Colonic mucosa (tissue), 4 donors: ENCODE results near the gene NT5C2. TPM values are rescaled to one million over a fixed set of nuclear protein-coding genes. Genes with fewer than 3 reads are reported as not detected.
"Not testable (repeated sequence)": the region's sequence is repeated elsewhere in the genome, so short reads cannot be mapped to it uniquely, and the experiment has no call there.

Source experiments
- DNase-seq: peaks from one replicate; pipeline ENCODE4 v3.0.0-alpha.2; 2020
- H3K27ac ChIP-seq: fragments of 200-600 bp; one replicate; pipeline ENCODE4 v1.8.0; 2021
- H3K27me3 ChIP-seq: fragments of 200-600 bp; one replicate; pipeline ENCODE4 v1.8.0; 2021
- H3K36me3 ChIP-seq: fragments of 200-600 bp; one replicate; pipeline ENCODE4 v1.8.0; 2021
- H3K4me1 ChIP-seq: fragments of 200-600 bp; one replicate; pipeline ENCODE4 v1.8.0; 2021; ENCODE audit warnings: mild to moderate bottlenecking
- H3K4me3 ChIP-seq: fragments of 200-600 bp; one replicate; pipeline ENCODE4 v1.8.0; 2021
- H3K9ac ChIP-seq, 2 donors: one replicate each; pipeline ENCODE4 v1.7.0; 2013; ENCODE audit warnings: control low read depth in 2 of 2, low read depth in 2 of 2, low read length in 2 of 2
- H3K9me3 ChIP-seq: fragments of 200-600 bp; one replicate; pipeline ENCODE4 v1.8.0; 2021
- intact Hi-C: fragments of 100-400 bp; cut with DNase I; formaldehyde crosslinking; loops from one replicate; pipeline ENCODE4 v1.14.1; 2022
- total RNA-seq, 2 donors: library from RNA; stranded (reverse); fragmentation: NEBNext Ultra II Directional in 1 of 2; extraction: Animal tissue kit (Norgen Biotek cat#: 25700) in 1 of 2; gene quantifications; one replicate each; pipeline ENCODE4 v1.2.1, GENCODE V29; 2021
- TF ChIP-seq, protein P1 (sequence below): fragments of 200-600 bp; IDR thresholded peaks from one replicate; pipeline ENCODE4 v1.8.0; 2022; ENCODE audit warnings: antibody characterized with exemption, mild to moderate bottlenecking
- donor health status: healthy.
- donor health status: DM: no; HTN: no; CAD: no.
- donor health status: DM: no; HTN: no; CAD: no.

The NT5C2 gene
- total RNA-seq, 2 donors from 2014 or later = 59.6 to 89.5 TPM

- no peak overlapping the region for H3K9ac ChIP-seq
- intact Hi-C loops = no loop called here
- no peaks in the 10 kb centered on the region for H3K9me3 ChIP-seq
- peaks cover 15% of the 10 kb centered on the region for H3K4me1 ChIP-seq
- H3K36me3 ChIP-seq = no peaks in the 10 kb centered on the region
- H3K27ac ChIP-seq = no peak overlapping the region
- TF ChIP-seq, protein P1, sequence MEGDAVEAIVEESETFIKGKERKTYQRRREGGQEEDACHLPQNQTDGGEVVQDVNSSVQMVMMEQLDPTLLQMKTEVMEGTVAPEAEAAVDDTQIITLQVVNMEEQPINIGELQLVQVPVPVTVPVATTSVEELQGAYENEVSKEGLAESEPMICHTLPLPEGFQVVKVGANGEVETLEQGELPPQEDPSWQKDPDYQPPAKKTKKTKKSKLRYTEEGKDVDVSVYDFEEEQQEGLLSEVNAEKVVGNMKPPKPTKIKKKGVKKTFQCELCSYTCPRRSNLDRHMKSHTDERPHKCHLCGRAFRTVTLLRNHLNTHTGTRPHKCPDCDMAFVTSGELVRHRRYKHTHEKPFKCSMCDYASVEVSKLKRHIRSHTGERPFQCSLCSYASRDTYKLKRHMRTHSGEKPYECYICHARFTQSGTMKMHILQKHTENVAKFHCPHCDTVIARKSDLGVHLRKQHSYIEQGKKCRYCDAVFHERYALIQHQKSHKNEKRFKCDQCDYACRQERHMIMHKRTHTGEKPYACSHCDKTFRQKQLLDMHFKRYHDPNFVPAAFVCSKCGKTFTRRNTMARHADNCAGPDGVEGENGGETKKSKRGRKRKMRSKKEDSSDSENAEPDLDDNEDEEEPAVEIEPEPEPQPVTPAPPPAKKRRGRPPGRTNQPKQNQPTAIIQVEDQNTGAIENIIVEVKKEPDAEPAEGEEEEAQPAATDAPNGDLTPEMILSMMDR = no peak
- DNase-seq = peak; percentile 4
- H3K27me3 ChIP-seq = no peaks in the 10 kb centered on the region
- no peak overlapping the region for H3K4me3 ChIP-seq
These were observed 6.9 kb downstream of the NT5C2 start for GRCh38 chr10:103186128-103186527.

DNA sequence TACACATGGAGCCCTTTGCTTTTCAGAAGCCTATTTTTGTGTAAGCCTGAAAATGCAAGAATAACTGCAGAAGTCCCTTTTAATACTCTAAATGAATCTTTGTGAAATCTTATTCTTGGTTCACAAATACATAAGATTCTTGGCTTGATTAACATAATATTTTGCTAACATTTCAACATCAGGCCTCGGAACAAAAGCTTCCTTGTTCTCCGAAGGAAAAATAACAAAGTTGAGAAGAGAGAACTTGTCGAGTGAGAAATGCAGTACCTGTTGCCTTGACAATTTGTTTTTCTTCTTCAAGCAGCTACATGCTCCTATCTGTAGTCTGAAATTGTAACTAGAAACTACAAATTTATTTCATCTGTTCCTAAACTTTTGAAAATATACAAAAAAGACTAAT is 8.5 kb downstream of the NT5C2 start:
- H3K9me3 ChIP-seq = no peaks in the 10 kb centered on the region
- H3K4me3 ChIP-seq = no peak overlapping the region
- no peaks in the 10 kb centered on the region for H3K36me3 ChIP-seq
- peaks cover 8% of the 10 kb centered on the region for H3K4me1 ChIP-seq
- no peaks in the 10 kb centered on the region for H3K27me3 ChIP-seq
- H3K9ac ChIP-seq = no peak overlapping the region
- TF ChIP-seq, protein P1 = no peak
- no peak overlapping the region for H3K27ac ChIP-seq
- intact Hi-C loops = no loop called here
- no peak for DNase-seq

DNA sequence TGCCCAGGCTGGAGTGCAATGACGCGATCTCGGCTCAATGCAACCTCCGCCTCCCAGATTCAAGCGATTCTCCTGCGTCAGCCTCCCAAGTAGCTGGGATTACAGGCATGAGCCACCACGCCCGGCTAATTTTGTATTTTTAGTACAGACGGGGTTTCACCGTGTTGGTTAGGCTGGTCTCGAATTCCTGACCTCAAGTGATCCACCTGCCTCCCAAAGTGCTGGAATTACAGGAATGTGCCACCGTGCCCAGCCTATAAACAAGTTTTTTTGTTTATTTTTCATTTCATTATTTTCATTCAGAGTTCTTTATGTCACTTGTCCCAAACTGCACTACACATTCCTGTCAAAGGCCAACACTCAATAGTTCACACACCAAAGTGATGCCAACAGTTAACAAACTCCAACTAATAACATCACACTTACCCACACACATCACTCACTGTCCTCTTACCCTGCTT is 9.1 kb downstream of the NT5C2 start:
- peak; percentile 14 for DNase-seq
- H3K4me3 ChIP-seq, H3K27ac ChIP-seq, H3K9me3 ChIP-seq, H3K4me1 ChIP-seq, H3K9ac ChIP-seq, H3K36me3 ChIP-seq, intact Hi-C loops, H3K27me3 ChIP-seq: not testable (repeated sequence)

DNA sequence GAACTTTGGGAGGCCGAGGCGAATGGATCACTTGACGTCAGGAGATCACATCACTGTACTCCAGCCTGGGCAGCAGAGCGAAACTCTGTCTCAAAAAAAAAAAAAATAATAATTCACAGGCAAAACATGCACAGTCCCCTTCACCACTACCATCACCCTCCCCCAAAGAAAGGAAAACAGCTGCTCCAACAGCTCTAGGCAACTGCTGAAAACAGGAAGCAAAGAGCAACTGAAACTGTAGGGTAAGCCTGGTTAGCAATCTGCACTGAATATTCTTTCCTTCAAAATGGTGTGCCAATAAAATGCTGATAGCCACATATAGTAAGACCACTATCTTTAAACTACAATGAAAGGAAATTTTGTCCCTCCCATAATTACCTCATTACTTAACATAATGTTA is 11.8 kb downstream of the NT5C2 start:
- TF ChIP-seq, protein P1 = no peak
- peak overlapping the region; percentile 19 for H3K27ac ChIP-seq
- DNase-seq = peak; percentile 19

GRCh38 chr10:103180491-103180890 is 12.6 kb downstream of the NT5C2 start:
- TF ChIP-seq, protein P1 = no peak
- DNase-seq = peak; percentile 3
- Histone ChIP-seq H3K4me3 (no peak overlapping the region), H3K27me3 (no peaks in the 10 kb centered on the region), H3K4me1 (peaks cover 8% of the 10 kb centered on the region), H3K27ac (no peak overlapping the region), H3K9me3 (no peaks in the 10 kb centered on the region), H3K9ac (no peak overlapping the region), H3K36me3 (peaks cover 3% of the 10 kb centered on the region)
- intact Hi-C loops = no loop called here

More for the DNA sequence above, 11.8 kb downstream of the NT5C2 start:
- H3K27me3 ChIP-seq = no peaks in the 10 kb centered on the region
- H3K36me3 ChIP-seq = peaks cover 3% of the 10 kb centered on the region
- H3K9ac ChIP-seq = no peak overlapping the region
- intact Hi-C loops = no loop called here
- peaks cover 8% of the 10 kb centered on the region for H3K4me1 ChIP-seq
- H3K9me3 ChIP-seq = no peaks in the 10 kb centered on the region
- no peak overlapping the region for H3K4me3 ChIP-seq

DNA sequence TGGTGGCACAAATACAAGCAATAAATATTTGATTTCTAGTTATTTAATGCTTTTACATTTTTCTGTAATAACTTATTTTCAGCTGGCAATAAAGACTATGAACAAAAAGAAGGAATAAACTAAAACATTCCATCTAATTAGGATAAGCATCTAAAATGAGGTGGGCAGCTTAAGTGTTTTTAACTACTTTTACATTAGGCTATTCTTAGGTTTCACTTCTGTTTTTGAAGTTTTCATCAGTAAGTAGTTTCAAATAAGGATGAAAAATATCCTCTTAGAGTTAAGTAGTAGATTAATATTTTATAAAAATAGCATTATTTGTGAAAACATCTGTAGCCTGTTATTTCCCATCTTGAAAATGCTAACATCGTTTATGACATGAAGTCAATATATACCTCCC is 15.9 kb downstream of the NT5C2 start:
- Histone ChIP-seq H3K4me3 (no peak overlapping the region), H3K9ac (no peak overlapping the region), H3K36me3 (peaks cover 3% of the 10 kb centered on the region), H3K27ac (no peak overlapping the region), H3K27me3 (no peaks in the 10 kb centered on the region), H3K9me3 (no peaks in the 10 kb centered on the region), H3K4me1 (no peaks in the 10 kb centered on the region)
- TF ChIP-seq, protein P1 = no peak
- DNase-seq = no peak
- intact Hi-C loops = no loop called here
